ENCODE measurements around the gene PKD1.

DNA sequence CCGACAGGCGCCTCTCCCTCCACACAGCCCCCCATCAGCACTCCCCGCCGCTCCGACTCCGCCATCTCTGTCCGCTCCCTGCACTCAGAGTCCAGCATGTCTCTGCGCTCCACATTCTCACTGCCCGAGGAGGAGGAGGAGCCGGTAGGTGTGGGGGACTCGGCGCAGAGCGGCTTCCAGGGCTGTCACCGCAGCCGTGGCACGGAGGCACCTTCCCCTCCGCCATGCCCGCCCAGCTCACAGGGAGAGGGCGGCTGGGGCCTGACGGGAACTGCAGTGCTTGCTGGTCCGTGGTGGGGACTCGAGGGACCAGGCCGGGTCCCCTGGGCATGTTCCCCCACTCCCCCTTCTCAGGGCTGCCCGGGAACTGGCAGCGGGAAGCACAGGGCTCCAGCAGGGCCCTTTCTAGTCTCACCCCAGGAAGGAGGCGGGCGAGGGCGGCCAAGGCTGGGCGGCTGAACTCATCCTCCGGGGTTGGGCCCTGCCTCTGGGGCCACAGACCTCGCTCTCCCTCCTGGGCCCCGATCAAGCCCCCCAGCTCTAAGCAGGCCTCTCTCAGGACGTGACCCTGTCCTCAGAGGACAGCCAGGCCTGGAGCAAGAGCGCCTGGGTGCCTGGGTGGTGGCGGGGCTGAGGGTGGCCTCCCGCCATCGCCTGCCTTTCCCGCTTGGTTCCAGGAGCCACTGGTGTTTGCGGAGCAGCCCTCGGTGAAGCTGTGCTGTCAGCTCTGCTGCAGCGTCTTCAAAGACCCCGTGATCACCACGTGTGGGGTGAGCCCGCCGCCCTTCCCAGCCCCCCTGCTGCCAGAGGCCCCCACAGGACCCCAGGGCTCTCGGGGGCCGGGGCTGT is 35.1 kb upstream of the PKD1 start:
- TF ChIP-seq FOXA1 (IDR thresholded peaks at IDR 0.05) (no peak), BHLHE40 (IDR thresholded peaks at IDR 0.05; ENCODE audit: borderline replicate concordance) (no peak), SUZ12 (IDR thresholded peaks at IDR 0.05) (no peak), CTBP1 (IDR thresholded peaks at IDR 0.05; ENCODE audit: borderline replicate concordance) (no peak), ELF4 (IDR thresholded peaks at IDR 0.05) (no peak), LEF1 (IDR thresholded peaks at IDR 0.05; ENCODE audit: borderline replicate concordance) (no peak), HDGF (IDR thresholded peaks at IDR 0.05; ENCODE audit: borderline replicate concordance) (no peak), TARDBP (IDR thresholded peaks at IDR 0.05) (no peak), SP1 (IDR thresholded peaks at IDR 0.05) (no peak), PKNOX1 (IDR thresholded peaks at IDR 0.05) (no peak)
